Keratinocyte (primary cell): ENCODE results near the gene CMTM8.

Source experiments
- CTCF ChIP-seq, 3 experiments: IDR thresholded peaks in 1 of 3; conservative IDR thresholded peaks in 1 of 3; optimal IDR thresholded peaks in 1 of 3; 2 replicates in 2 of 3; 3 replicates in 1 of 3; pipeline versions ENCODE3 to v1.5.1; 2011; ENCODE audit warnings: low read length in 3 of 3, mild to moderate bottlenecking in 3 of 3, moderate library complexity in 2 of 3, control low read depth in 1 of 3, inconsistent platforms in 1 of 3; ENCODE audit not compliant: insufficient read depth in 2 of 3; ENCODE audit errors: extremely low read depth in 1 of 3
- EZH2 ChIP-seq: IDR thresholded peaks from one replicate; pipeline ENCODE4 v1.6.1; 2012; ENCODE audit warnings: inconsistent platforms, mild to moderate bottlenecking, low read length, moderate library complexity

- TF ChIP-seq EZH2 (no peak), CTCF (optimal IDR thresholded peaks at IDR 0.05 in 1 of 3, IDR thresholded peaks at IDR 0.05 in 1 of 3, conservative IDR thresholded peaks at IDR 0.05 in 1 of 3; ENCODE audit: extremely low read depth in 1 of 3, insufficient read depth in 2 of 3, low read length in 3 of 3) (no peak)
Observed at GRCh38 chr3:32379831-32380500, 141.5 kb downstream of the CMTM8 start.
